Central memory CD4-positive, alpha-beta T cell (primary cell): Measurements from ENCODE around the gene IGSF21.

Experiments used
- DNase-seq: peaks from one replicate; pipeline ENCODE4 v3.0.0; 2022

The IGSF21 gene

GRCh38 chr1:18278946-18279345, 171.3 kb downstream of the IGSF21 start:
- no peak for DNase-seq

GRCh38 chr1:18279351-18280074, 171.9 kb downstream of the IGSF21 start:
- DNase-seq = no peak

GRCh38 chr1:18280956-18281355, 173.4 kb downstream of the IGSF21 start:
- DNase-seq = no peak

- DNase-seq = no peak
Measured at GRCh38 chr1:18282851-18283600, 175.4 kb downstream of the IGSF21 start.

- DNase-seq = no peak
Measured at GRCh38 chr1:18283601-18284385, 176.2 kb downstream of the IGSF21 start.

- DNase-seq = no peak
Measured at GRCh38 chr1:18284805-18285537, 177.4 kb downstream of the IGSF21 start.

GRCh38 chr1:18285538-18285924, 177.9 kb downstream of the IGSF21 start:
- no peak for DNase-seq

- no peak for DNase-seq
Measured at GRCh38 chr1:18288722-18289121, 181.1 kb downstream of the IGSF21 start.

- no peak for DNase-seq
Measured at GRCh38 chr1:18289597-18289996, 182.0 kb downstream of the IGSF21 start.

- no peak for DNase-seq
Measured at GRCh38 chr1:18290740-18291412, 183.3 kb downstream of the IGSF21 start.

- DNase-seq = no peak
Measured at GRCh38 chr1:18292531-18292930, 184.9 kb downstream of the IGSF21 start.

GRCh38 chr1:18293291-18293690, 185.7 kb downstream of the IGSF21 start:
- no peak for DNase-seq

GRCh38 chr1:18294437-18295176, 187.0 kb downstream of the IGSF21 start:
- no peak for DNase-seq

GRCh38 chr1:18297896-18298648, 190.5 kb downstream of the IGSF21 start:
- no peak for DNase-seq

GRCh38 chr1:18299441-18300338, 192.1 kb downstream of the IGSF21 start:
- no peak for DNase-seq

GRCh38 chr1:18300376-18300775, 192.8 kb downstream of the IGSF21 start:
- DNase-seq = no peak

GRCh38 chr1:18302788-18303413, 195.3 kb downstream of the IGSF21 start:
- DNase-seq = no peak

- no peak for DNase-seq
Measured at GRCh38 chr1:18304151-18304869, 196.7 kb downstream of the IGSF21 start.
